CD8-positive, alpha-beta memory T cell (primary cell): Measurements from ENCODE around the gene QRICH2. TPM values are rescaled to one million over a fixed set of nuclear protein-coding genes. Genes with fewer than 3 reads are reported as not detected.
"Not testable (repeated sequence)": the region's sequence is repeated elsewhere in the genome, so short reads cannot be mapped to it uniquely, and the experiment has no call there.

ENCODE experiments used
- CTCF ChIA-PET: fragments of 350-600 bp; sonication (Branson Sonifier 250); formaldehyde crosslinking; loops from one replicate; lab custom pipeline; 2021; ENCODE audit warnings: antibody characterized with exemption; lab: Charles Lee
- POLR2A ChIA-PET: fragments of 350-600 bp; sonication (Branson Sonifier 250); formaldehyde crosslinking; loops from one replicate; lab custom pipeline; 2021; ENCODE audit warnings: antibody characterized with exemption; lab: Charles Lee
- DNase-seq, 5 donors: peaks; one replicate each; pipeline versions ENCODE4 v3.0.0 to v3.0.0-alpha.2; 2020 to 2022; ENCODE audit warnings: mixed read lengths in 1 of 5
- H3K27ac ChIP-seq: one replicate; pipeline ENCODE4 v1.7.0; 2013; ENCODE audit warnings: low read depth, mild to moderate bottlenecking, low read length, moderate library complexity
- H3K27me3 ChIP-seq: 2 replicates; pipeline ENCODE4 v1.7.0; 2013; ENCODE audit warnings: low read length, mild to moderate bottlenecking; ENCODE audit not compliant: insufficient read depth, poor library complexity, severe bottlenecking
- H3K36me3 ChIP-seq: 2 replicates; pipeline ENCODE4 v1.7.0; 2013; ENCODE audit warnings: mild to moderate bottlenecking, low read length, moderate library complexity; ENCODE audit not compliant: insufficient read depth
- H3K4me1 ChIP-seq: 2 replicates; pipeline ENCODE4 v1.7.0; 2013; ENCODE audit warnings: mild to moderate bottlenecking, low read length, moderate library complexity; ENCODE audit not compliant: insufficient read depth
- H3K4me3 ChIP-seq: 2 replicates; pipeline ENCODE4 v1.7.0; 2013; ENCODE audit warnings: mild to moderate bottlenecking, low read length
- H3K9me3 ChIP-seq: 2 replicates; pipeline ENCODE4 v1.7.0; 2013; ENCODE audit warnings: mild to moderate bottlenecking, low read length
- H3K27ac Mint-ChIP-seq, 8 donors: one replicate each; pipeline ENCODE4 v1.8.0; 2020 to 2021; ENCODE audit warnings: mixed read lengths in 8 of 8, mild to moderate bottlenecking in 6 of 8, inconsistent platforms in 3 of 8, moderate library complexity in 3 of 8
- H3K27me3 Mint-ChIP-seq, 2 donors: one replicate each; pipeline ENCODE4 v1.8.0; 2020 to 2021; ENCODE audit warnings: mixed read lengths in 2 of 2, mild to moderate bottlenecking in 1 of 2, moderate library complexity in 1 of 2
- H3K36me3 Mint-ChIP-seq, 3 donors: one replicate each; pipeline ENCODE4 v1.8.0; 2020 to 2021; ENCODE audit warnings: mixed read lengths in 3 of 3, inconsistent platforms in 1 of 3, mild to moderate bottlenecking in 1 of 3
- H3K4me1 Mint-ChIP-seq, 3 donors: one replicate each; pipeline ENCODE4 v1.8.0; 2020 to 2021; ENCODE audit warnings: mixed read lengths in 3 of 3, inconsistent platforms in 1 of 3, mild to moderate bottlenecking in 1 of 3
- H3K4me3 Mint-ChIP-seq, 7 donors: one replicate each; pipeline ENCODE4 v1.8.0; 2020 to 2021; ENCODE audit warnings: mixed read lengths in 7 of 7, mild to moderate bottlenecking in 6 of 7, moderate library complexity in 4 of 7, inconsistent platforms in 2 of 7
- H3K9me3 Mint-ChIP-seq, 5 donors: one replicate each; pipeline ENCODE4 v1.8.0; 2020 to 2022; ENCODE audit warnings: mixed read lengths in 5 of 5, mild to moderate bottlenecking in 3 of 5, moderate library complexity in 2 of 5, inconsistent platforms in 1 of 5
- polyA plus RNA-seq: library from polyadenylated mRNA; unstranded; fragments of 300-500 nt; fragmentation: Illumina TruSeq; gene quantifications from one replicate; pipeline ENCODE4 v1.2.3, GENCODE V29; 2021
- total RNA-seq, 2 experiments: library from RNA; stranded (reverse); gene quantifications; one replicate each; pipeline ENCODE4 v1.2.3, GENCODE V29; 2021

Gene QRICH2
- total and polyA plus RNA-seq, 3 experiments from 2014 or later: 0.22 to 2.5 (median 2.4) TPM

- ChIA-PET CTCF (interaction anchor here (0.9 to 1.9 kb wide), 3 partner anchors 29 to 70 kb away, joined by 3 to 7 read pairs (median 7); no protein-coding TSS in a partner anchor), POLR2A (no interaction called here)
- Mint-ChIP-seq H3K27ac (no peak overlapping the region), H3K4me3 (no peak overlapping the region), H3K27me3 (peaks cover 0 to 3% of the 10 kb centered on the region in 2 donors), H3K36me3 (no peaks in the 10 kb centered on the region), H3K9me3 (no peaks in the 10 kb centered on the region), H3K4me1 (peaks cover 42 to 57% (median 45%) of the 10 kb centered on the region in 3 donors)
- Histone ChIP-seq H3K27ac (no peak overlapping the region), H3K9me3 (no peaks in the 10 kb centered on the region), H3K4me1 (peaks cover 54% of the 10 kb centered on the region), H3K27me3 (no peaks in the 10 kb centered on the region), H3K4me3 (no peak overlapping the region), H3K36me3 (no peaks in the 10 kb centered on the region)
- DNase-seq: no peak
These were observed 57.9 kb downstream of the QRICH2 start for GRCh38 chr17:76250141-76250540.

- Mint-ChIP-seq H3K36me3 (no peaks in the 10 kb centered on the region), H3K9me3 (no peaks in the 10 kb centered on the region), H3K4me3 (peak overlapping the region in 2 of 7 donors; percentile 9 to 11), H3K4me1 (peaks cover 35 to 62% (median 53%) of the 10 kb centered on the region in 3 donors), H3K27me3 (peaks cover 0 to 3% of the 10 kb centered on the region in 2 donors), H3K27ac (peak overlapping the region in 7 of 8 donors; percentile 6 to 58 (median 35))
- DNase-seq: no peak
- H3K27ac ChIP-seq: no peak overlapping the region
- H3K9me3 ChIP-seq: no peaks in the 10 kb centered on the region
- peaks cover 61% of the 10 kb centered on the region for H3K4me1 ChIP-seq
- ChIA-PET CTCF (interaction anchor here (0.9 to 2.8 kb wide), 3 partner anchors 15 to 127 kb away, joined by 3 to 15 read pairs (median 7); no protein-coding TSS in a partner anchor), POLR2A (interaction anchor here (3.4 kb wide), 1 partner anchor 20 kb away, joined by 27 read pairs; no protein-coding TSS in a partner anchor)
- H3K36me3 ChIP-seq: no peaks in the 10 kb centered on the region
- no peaks in the 10 kb centered on the region for H3K27me3 ChIP-seq
- no peak overlapping the region for H3K4me3 ChIP-seq
These were observed 59.9 kb downstream of the QRICH2 start for GRCh38 chr17:76248013-76248782.

- Mint-ChIP-seq H3K4me1 (peaks cover 30 to 57% (median 52%) of the 10 kb centered on the region in 3 donors), H3K9me3 (no peaks in the 10 kb centered on the region), H3K27ac (peak overlapping the region in 4 of 8 donors; percentile 4 to 62 (median 44)), H3K4me3 (no peak overlapping the region), H3K27me3 (peaks cover 0 to 1% of the 10 kb centered on the region in 2 donors), H3K36me3 (no peaks in the 10 kb centered on the region)
- DNase-seq: no peak
- Histone ChIP-seq H3K27me3 (no peaks in the 10 kb centered on the region), H3K4me1 (peaks cover 58% of the 10 kb centered on the region), H3K4me3 (no peak overlapping the region), H3K36me3 (no peaks in the 10 kb centered on the region), H3K27ac (no peak overlapping the region), H3K9me3 (no peaks in the 10 kb centered on the region)
- ChIA-PET CTCF (interaction anchor here (0.9 to 2.8 kb wide), 7 partner anchors 9 to 151 kb away, joined by 3 to 15 read pairs (median 7); no protein-coding TSS in a partner anchor), POLR2A (interaction anchor here (3.4 kb wide), 1 partner anchor 21 kb away, joined by 27 read pairs; no protein-coding TSS in a partner anchor)
These were observed 60.8 kb downstream of the QRICH2 start for GRCh38 chr17:76247304-76247703.

DNA sequence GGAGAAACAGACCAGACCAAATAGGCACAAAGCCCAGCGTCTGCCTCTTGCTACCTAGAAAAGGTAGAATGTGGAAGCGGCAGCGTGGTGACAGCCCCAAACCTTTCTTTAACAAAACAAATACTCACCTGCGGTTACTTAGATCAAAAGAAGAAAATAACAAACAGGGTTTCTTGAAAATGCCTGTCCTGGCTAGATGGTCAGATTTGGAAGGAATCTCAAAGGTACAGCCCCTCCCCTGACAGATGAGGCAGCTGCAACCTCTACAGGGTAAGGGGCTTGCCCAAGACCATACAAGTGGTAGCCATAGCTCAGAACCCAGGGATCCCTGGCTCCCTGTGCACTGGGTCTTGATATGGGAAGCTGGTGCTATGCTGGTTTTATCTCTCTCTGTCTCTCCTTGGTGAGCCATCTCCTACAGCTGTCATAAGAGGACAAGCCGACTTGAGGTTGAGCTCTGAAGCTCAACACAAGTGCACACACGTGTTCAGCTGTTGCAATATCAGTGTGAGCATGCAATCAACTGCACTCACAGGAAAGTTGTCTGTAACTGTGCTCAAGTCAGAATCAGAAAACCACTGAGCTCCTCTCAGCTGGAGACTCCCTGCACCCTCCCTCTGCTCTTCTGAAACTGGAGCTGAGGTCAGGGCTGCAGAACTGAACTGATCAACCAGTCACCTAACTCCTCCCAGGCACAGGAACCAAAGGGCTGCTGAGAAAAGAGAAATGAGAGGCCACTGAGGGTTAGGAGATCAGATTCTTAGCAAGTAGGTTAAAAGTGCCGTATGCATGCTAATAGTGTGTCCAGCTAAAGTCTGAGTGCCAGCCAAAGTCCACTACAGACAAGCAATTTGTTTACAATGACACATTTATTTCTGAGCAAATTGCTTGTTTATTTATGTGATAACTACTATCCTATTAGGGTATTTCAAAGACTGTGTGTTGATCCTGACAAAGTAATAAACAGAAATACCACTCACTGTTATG lies 61.7 kb downstream of the QRICH2 start:
- peak overlapping the region; percentile 54 for H3K4me3 ChIP-seq
- CTCF ChIA-PET: interaction anchor here (0.8 to 2.8 kb wide), 18 partner anchors 8 to 152 kb away, joined by 3 to 15 read pairs (median 4); partner anchors contain the start of gene UBALD2
- H3K9me3 ChIP-seq: no peaks in the 10 kb centered on the region
- peak overlapping the region; percentile 19 for H3K27ac ChIP-seq
- Mint-ChIP-seq H3K4me1 (peaks cover 22 to 57% (median 47%) of the 10 kb centered on the region in 3 donors), H3K36me3 (no peaks in the 10 kb centered on the region), H3K27me3 (peaks cover 0 to under 1% of the 10 kb centered on the region in 2 donors), H3K4me3 (peak overlapping the region; percentile 14 to 74 (median 59)), H3K27ac (peak overlapping the region; percentile 37 to 95 (median 80)), H3K9me3 (no peaks in the 10 kb centered on the region)
- DNase-seq: peak in 2 of 5 donors; percentile 44 to 60
- POLR2A ChIA-PET: interaction anchor here (0.8 to 4.2 kb wide), 8 partner anchors 9 to 101 kb away, joined by 3 to 29 read pairs (median 6); partner anchors contain the start of gene UBALD2
- H3K36me3 ChIP-seq: no peaks in the 10 kb centered on the region
- no peaks in the 10 kb centered on the region for H3K27me3 ChIP-seq
- H3K4me1 ChIP-seq: peaks cover 58% of the 10 kb centered on the region

GRCh38 chr17:76244721-76245120 lies 63.4 kb downstream of the QRICH2 start:
- H3K4me1 Mint-ChIP-seq: peaks cover 26 to 57% (median 51%) of the 10 kb centered on the region in 3 donors
- H3K27ac ChIP-seq: not testable (repeated sequence)
- CTCF ChIA-PET: interaction anchor here (0.9 to 2.7 kb wide), 7 partner anchors 9 to 230 kb away, joined by 3 to 11 read pairs (median 4); no protein-coding TSS in a partner anchor

DNA sequence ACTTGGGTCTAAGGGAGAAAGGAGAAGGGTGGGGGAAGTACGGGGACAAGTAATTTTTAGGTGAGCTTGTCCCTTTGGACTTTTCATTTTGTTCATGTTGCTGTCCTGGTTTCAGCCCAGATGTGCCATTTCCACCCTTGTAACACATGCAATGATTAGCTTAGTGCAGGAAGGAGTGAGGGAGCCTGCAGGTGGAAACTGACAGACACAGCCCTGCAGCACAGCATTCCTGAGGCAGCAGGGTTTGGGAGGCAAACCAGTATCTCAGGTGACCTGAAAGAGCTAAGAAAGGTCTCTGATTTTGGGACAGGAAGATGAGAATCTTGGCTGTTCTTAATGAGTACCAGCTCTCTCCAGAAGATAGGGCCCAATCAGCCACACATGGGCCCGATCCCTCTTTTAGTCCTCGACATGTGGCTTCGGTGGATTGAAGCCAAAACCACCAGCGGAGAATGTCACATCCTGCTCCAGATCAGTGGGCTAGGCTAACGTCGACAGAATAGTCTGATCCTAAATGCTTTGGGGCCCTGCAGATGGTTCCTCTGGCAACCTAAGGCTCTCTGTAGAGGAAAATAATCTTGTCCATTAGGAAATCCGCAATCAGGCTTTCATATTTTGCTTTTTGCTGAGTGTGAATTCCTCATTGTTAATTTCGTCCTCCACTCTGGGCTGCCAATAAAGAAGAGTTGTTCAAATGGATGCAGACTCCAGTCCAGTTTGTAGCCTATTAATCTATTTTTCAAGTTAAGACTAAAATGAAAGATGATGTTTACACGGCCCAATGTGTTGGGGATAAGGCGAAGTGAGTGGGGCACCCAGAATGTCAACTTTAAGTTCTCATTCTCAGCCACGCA lies 64.0 kb downstream of the QRICH2 start:
- H3K36me3 Mint-ChIP-seq: peaks cover 0 to 2% (median 0%) of the 10 kb centered on the region in 3 donors
- DNase-seq: peak in 1 of 5 donors; percentile 36
- ChIA-PET POLR2A (interaction anchor here (1.1 to 4.2 kb wide), 2 partner anchors 21 to 23 kb away, joined by 3 to 29 read pairs; partner anchors contain the start of gene UBALD2), CTCF (interaction anchor here (1.1 to 1.7 kb wide), 4 partner anchors 8 to 54 kb away, joined by 3 to 4 read pairs (median 4); no protein-coding TSS in a partner anchor)
- Histone ChIP-seq H3K4me3 (no peak overlapping the region), H3K27ac (no peak overlapping the region), H3K27me3 (no peaks in the 10 kb centered on the region), H3K9me3 (no peaks in the 10 kb centered on the region), H3K36me3 (no peaks in the 10 kb centered on the region), H3K4me1 (peaks cover 58% of the 10 kb centered on the region)
- peak overlapping the region in 1 of 7 donors; percentile 64 for H3K4me3 Mint-ChIP-seq
- no peaks in the 10 kb centered on the region for H3K27me3 Mint-ChIP-seq
- peaks cover 29 to 61% (median 56%) of the 10 kb centered on the region in 3 donors for H3K4me1 Mint-ChIP-seq
- H3K9me3 Mint-ChIP-seq: no peaks in the 10 kb centered on the region
- no peak overlapping the region for H3K27ac Mint-ChIP-seq

More at GRCh38 chr17:76244721-76245120, 63.4 kb downstream of the QRICH2 start:
- DNase-seq, H3K36me3 Mint-ChIP-seq, H3K27me3 Mint-ChIP-seq, H3K27ac Mint-ChIP-seq, H3K9me3 Mint-ChIP-seq, H3K4me3 ChIP-seq, H3K27me3 ChIP-seq, H3K36me3 ChIP-seq, H3K9me3 ChIP-seq: not testable (repeated sequence)
- H3K4me1 ChIP-seq: peaks cover 58% of the 10 kb centered on the region
- POLR2A ChIA-PET: interaction anchor here (4.2 kb wide), 1 partner anchor 20 kb away, joined by 29 read pairs; the partner anchor contains the start of gene UBALD2
- peak overlapping the region in 1 of 7 donors; percentile 63 for H3K4me3 Mint-ChIP-seq
